Measurements from ENCODE around the gene PARVB.

GRCh38 chr22:44082801-44083200 lies 58.7 kb downstream of the PARVB start:
- TF ChIP-seq CTCF (conservative IDR thresholded peaks at IDR 0.05; ENCODE audit: low read depth, low read length) (no peak), EZH2 (IDR thresholded peaks at IDR 0.05; ENCODE audit: low read length, unreplicated experiment) (no peak), EZH2phosphoT487 (IDR thresholded peaks at IDR 0.05; ENCODE audit: borderline replicate concordance, low read length) (no peak)

Data from PC-3 (cell line).